ENCODE results near the gene PTPN1.
A peak's percentile ranks its signal among the peaks of the same experiment; 100 is the strongest.

Gene PTPN1

GRCh38 chr20:50572938-50573777 lies 63.0 kb downstream of the PTPN1 start:
- CTCF ChIA-PET: interaction anchor here (0.5 to 3.4 kb wide), 9 partner anchors 8 to 391 kb away, joined by 3 to 20 read pairs (median 4); no protein-coding TSS in a partner anchor
- Histone ChIP-seq H3K27ac (ENCODE audit: extremely low read depth, low read depth, low read length) (no peak overlapping the region), H3K4me3 (ENCODE audit: low read depth, low read length) (no peak overlapping the region), H3K9me3 (ENCODE audit: control insufficient read depth, insufficient read depth, low read depth, low read length) (no peaks in the 10 kb centered on the region), H3K4me1 (ENCODE audit: control insufficient read depth, insufficient read depth, low read length) (no peaks in the 10 kb centered on the region), H3K36me3 (ENCODE audit: control insufficient read depth in 2 of 2, insufficient read depth in 1 of 2, low read length in 2 of 2) (peaks cover 0 to 82% of the 10 kb centered on the region in 2 experiments; a peak in 1 of 3 replicates)
- POLR2A ChIA-PET: no interaction called here
- TF ChIP-seq SCRT2 (tag by site-specific recombination; IDR thresholded peaks at IDR 0.05) (peak; percentile 80), ZNF311 (tag by site-specific recombination; IDR thresholded peaks at IDR 0.05; ENCODE audit: borderline replicate concordance) (no peak), ZNF433 (tag by site-specific recombination; IDR thresholded peaks at IDR 0.05; ENCODE audit: low read depth) (no peak), ZNF529 (tag by site-specific recombination; IDR thresholded peaks at IDR 0.05; ENCODE audit: insufficient replicate concordance) (no peak), ZNF274 (IDR thresholded peaks at IDR 0.05; ENCODE audit: low read length) (no peak), ZNF274 (tag by site-specific recombination; IDR thresholded peaks at IDR 0.05; ENCODE audit: borderline replicate concordance) (no peak), ZBTB48 (tag by site-specific recombination; IDR thresholded peaks at IDR 0.05) (peak; percentile 56; the same call in 1 of the 2 replicates)

- POLR2A ChIA-PET: no interaction called here
- no peak overlapping the region for H3K4me3 ChIP-seq (ENCODE audit: low read depth, low read length)
- no peak overlapping the region for H3K27ac ChIP-seq (ENCODE audit: extremely low read depth, low read depth, low read length)
- no peaks in the 10 kb centered on the region for H3K4me1 ChIP-seq (ENCODE audit: control insufficient read depth, insufficient read depth, low read length)
- CTCF ChIA-PET: interaction anchor here (0.9 to 3.4 kb wide), 11 partner anchors 11 to 392 kb away, joined by 3 to 20 read pairs (median 5); no protein-coding TSS in a partner anchor
- H3K36me3 ChIP-seq (ENCODE audit: control insufficient read depth in 2 of 2, insufficient read depth in 1 of 2, low read length in 2 of 2): peaks cover 0 to 82% of the 10 kb centered on the region in 2 experiments; a peak in 1 of 3 replicates
- H3K9me3 ChIP-seq (ENCODE audit: control insufficient read depth, insufficient read depth, low read depth, low read length): no peaks in the 10 kb centered on the region
- no peak for TF ChIP-seq ZNF19 (tag by site-specific recombination; IDR thresholded peaks at IDR 0.05; ENCODE audit: low read depth)
- no peak for TF ChIP-seq ZNF274 (IDR thresholded peaks at IDR 0.05; ENCODE audit: low read length)
- TF ChIP-seq ZNF274 (tag by site-specific recombination; IDR thresholded peaks at IDR 0.05; ENCODE audit: borderline replicate concordance): no peak
- no peak for TF ChIP-seq ZNF473 (tag by site-specific recombination; IDR thresholded peaks at IDR 0.05)
- TF ChIP-seq SCRT2 (tag by site-specific recombination; IDR thresholded peaks at IDR 0.05): no peak
- no peak for TF ChIP-seq ZBTB20 (tag by site-specific recombination; IDR thresholded peaks at IDR 0.05)
- TF ChIP-seq ZBTB10 (tag by site-specific recombination; IDR thresholded peaks at IDR 0.05): no peak
- no peak for TF ChIP-seq HOXD13 (CRISPR knock-in tag; IDR thresholded peaks at IDR 0.05; ENCODE audit: borderline replicate concordance)
- no peak for TF ChIP-seq ZNF704 (tag by site-specific recombination; IDR thresholded peaks at IDR 0.05)
- no peak for TF ChIP-seq ZNF600 (tag by site-specific recombination; IDR thresholded peaks at IDR 0.05)
- no peak for TF ChIP-seq ZNF792 (tag by site-specific recombination; IDR thresholded peaks at IDR 0.05)
- TF ChIP-seq ZNF280C (tag by site-specific recombination; IDR thresholded peaks at IDR 0.05): no peak
- no peak for TF ChIP-seq ZFP37 (tag by site-specific recombination; IDR thresholded peaks at IDR 0.05)
- no peak for TF ChIP-seq ZNF26 (tag by site-specific recombination; IDR thresholded peaks at IDR 0.05)
- no peak for TF ChIP-seq ZSCAN4 (tag by site-specific recombination; IDR thresholded peaks at IDR 0.05)
- TF ChIP-seq TCF7L2 (IDR thresholded peaks at IDR 0.05; ENCODE audit: borderline replicate concordance, low read depth, low read length): no peak
- no peak for TF ChIP-seq ZNF221 (tag by site-specific recombination; IDR thresholded peaks at IDR 0.05; ENCODE audit: borderline replicate concordance)
Measured at GRCh38 chr20:50574108-50574507, 63.9 kb downstream of the PTPN1 start.
